IPS DF 6.9 (cell line): ENCODE results near the gene LZTFL1.

Experiments used
- DNase-seq: peaks from one replicate; pipeline ENCODE4 v3.0.0-alpha.2; 2013; ENCODE audit warnings: low read depth, low spot score
- H3K27ac ChIP-seq: one replicate; pipeline ENCODE4 v1.5.1; 2013; ENCODE audit warnings: low read length, control low read depth
- H3K27me3 ChIP-seq: 2 replicates; pipeline ENCODE4 v1.6.1; 2013; ENCODE audit warnings: mild to moderate bottlenecking, low read length; ENCODE audit not compliant: control insufficient read depth, insufficient read depth
- H3K36me3 ChIP-seq: 2 replicates; pipeline ENCODE4 v1.6.1; 2013; ENCODE audit warnings: low read length; ENCODE audit not compliant: control insufficient read depth, insufficient read depth
- H3K4me1 ChIP-seq: 2 replicates; pipeline ENCODE4 v1.6.1; 2013; ENCODE audit warnings: low read length; ENCODE audit not compliant: control insufficient read depth, insufficient read depth
- H3K4me3 ChIP-seq: 2 replicates; pipeline ENCODE4 v1.5.1; 2013; ENCODE audit warnings: mild to moderate bottlenecking, low read length
- H3K9me3 ChIP-seq: 2 replicates; pipeline ENCODE4 v1.6.1; 2013; ENCODE audit warnings: low read length, inconsistent platforms; ENCODE audit not compliant: control insufficient read depth, insufficient read depth
- WGBS: extraction: QIAGEN DNeasy Blood & Tissue Kit; methylation state at CpG from one replicate; pipeline ENCODE4 v1.1.7; 2013; ENCODE audit warnings: mixed read lengths, missing lambda C conversion rate; ENCODE audit not compliant: insufficient read length, insufficient coverage; 5-methylcytosine and 5-hydroxymethylcytosine counted together

The LZTFL1 gene

DNA sequence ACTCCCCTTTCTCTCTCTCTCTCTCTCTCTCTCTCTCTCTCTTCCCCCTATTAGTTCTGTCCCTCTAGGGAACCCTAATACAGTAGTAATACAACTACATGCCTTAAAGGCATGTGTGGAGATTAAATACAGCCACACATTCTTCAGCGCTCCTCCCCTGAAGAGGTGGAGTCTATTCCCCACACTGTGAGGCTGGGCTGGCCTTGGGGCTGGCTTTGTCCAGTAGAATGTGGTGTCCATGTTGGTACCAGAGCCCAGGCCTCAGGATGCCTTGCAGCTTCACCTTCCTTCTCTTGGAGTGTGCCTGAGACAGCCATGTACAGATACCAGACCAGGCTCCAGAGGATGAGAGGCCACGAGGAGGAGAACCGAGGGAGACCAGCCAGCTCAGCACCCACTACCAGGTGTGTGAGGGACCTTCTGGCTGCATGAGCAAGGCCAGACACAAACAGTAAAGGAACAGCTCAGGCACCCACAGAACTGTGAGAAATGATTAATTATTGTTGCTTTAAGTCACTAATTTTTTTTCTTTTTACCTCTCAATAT, 56.2 kb downstream of the LZTFL1 start:
- H3K4me3 ChIP-seq: no peak overlapping the region
- no peak overlapping the region for H3K27ac ChIP-seq
- no peaks in the 10 kb centered on the region for H3K4me1 ChIP-seq
- no peak for DNase-seq
- no CpG with 5 or more reads among the region's 3 CpGs for WGBS
- no peaks in the 10 kb centered on the region for H3K36me3 ChIP-seq
- H3K27me3 ChIP-seq: no peaks in the 10 kb centered on the region
- no peaks in the 10 kb centered on the region for H3K9me3 ChIP-seq

DNA sequence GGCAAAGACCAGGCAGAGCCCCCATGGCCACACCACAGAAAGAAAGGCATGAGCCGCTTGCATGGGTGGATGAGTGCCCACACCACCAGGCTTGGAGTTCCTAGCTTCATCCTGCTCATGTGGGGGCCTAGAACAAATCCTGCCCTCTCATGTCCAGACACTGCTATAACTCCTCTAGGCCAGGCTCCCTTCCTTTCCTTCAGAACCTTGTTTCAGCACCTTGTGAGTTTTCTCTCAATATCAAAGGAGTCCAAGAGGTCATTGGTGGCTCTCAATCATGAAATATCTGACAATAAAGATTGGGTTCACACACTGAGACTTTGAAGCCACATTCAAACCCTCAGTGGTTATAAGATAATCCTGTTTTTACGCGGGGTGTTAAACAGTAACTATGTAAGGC, 58.3 kb downstream of the LZTFL1 start:
- Histone ChIP-seq H3K4me3 (no peak overlapping the region), H3K9me3 (no peaks in the 10 kb centered on the region), H3K27me3 (no peaks in the 10 kb centered on the region), H3K4me1 (0 out of 2 replicates have a peak, but pooled peaks cover 1% of the 10 kb centered on the region), H3K27ac (no peak overlapping the region), H3K36me3 (no peaks in the 10 kb centered on the region)
- WGBS: no CpG with 5 or more reads among the region's 3 CpGs
- DNase-seq: no peak

DNA sequence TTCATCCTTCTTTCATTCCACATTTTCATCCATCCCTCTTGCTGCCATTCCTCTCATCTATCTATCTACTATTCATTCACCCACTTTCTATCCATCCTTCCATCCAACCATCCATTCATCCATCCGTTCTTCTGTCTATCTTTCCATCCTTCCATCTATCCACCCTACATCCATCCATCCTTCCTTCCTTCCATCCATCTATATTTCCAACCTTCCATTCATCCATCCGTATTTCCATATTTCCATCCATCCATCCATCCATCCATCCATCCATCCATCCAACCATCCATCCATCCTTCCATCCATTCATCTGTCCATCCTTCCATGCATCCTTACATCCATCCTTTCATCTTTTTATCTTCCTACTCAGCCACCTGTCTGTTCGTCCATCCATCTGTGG, 59.5 kb downstream of the LZTFL1 start:
- H3K27ac ChIP-seq: no peak overlapping the region
- DNase-seq: no peak
- no peaks in the 10 kb centered on the region for H3K36me3 ChIP-seq
- H3K27me3 ChIP-seq: no peaks in the 10 kb centered on the region
- H3K9me3 ChIP-seq: no peaks in the 10 kb centered on the region
- 100% methylated on average over 2 of the region's 3 CpGs for WGBS
- H3K4me1 ChIP-seq: 0 out of 2 replicates have a peak, but pooled peaks cover 1% of the 10 kb centered on the region
- no peak overlapping the region for H3K4me3 ChIP-seq

DNA sequence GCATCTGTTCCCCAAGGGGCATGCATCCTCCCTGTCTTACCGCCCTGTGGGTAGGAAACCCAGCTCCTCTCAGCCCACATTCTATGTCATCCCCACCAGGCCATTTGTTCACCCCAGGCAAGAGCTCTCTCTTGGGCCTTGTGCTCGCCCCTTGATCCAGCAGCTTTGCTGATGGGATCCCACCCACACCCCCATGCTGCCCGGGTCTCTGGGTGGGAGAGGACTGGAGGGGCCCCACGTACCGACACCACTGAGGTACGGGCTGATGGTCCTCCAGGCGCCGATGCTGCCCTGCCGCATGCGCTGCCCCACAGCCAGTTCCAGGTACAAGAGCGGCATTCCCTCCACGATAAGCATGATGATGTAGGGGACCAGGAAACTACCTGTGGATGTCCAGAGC, 60.1 kb downstream of the LZTFL1 start:
- DNase-seq: no peak
- Histone ChIP-seq H3K36me3 (no peaks in the 10 kb centered on the region), H3K27me3 (no peaks in the 10 kb centered on the region), H3K9me3 (no peaks in the 10 kb centered on the region), H3K27ac (no peak overlapping the region), H3K4me3 (no peak overlapping the region), H3K4me1 (0 out of 2 replicates have a peak, but pooled peaks cover 1% of the 10 kb centered on the region)
- no CpG with 5 or more reads among the region's 12 CpGs for WGBS

DNA sequence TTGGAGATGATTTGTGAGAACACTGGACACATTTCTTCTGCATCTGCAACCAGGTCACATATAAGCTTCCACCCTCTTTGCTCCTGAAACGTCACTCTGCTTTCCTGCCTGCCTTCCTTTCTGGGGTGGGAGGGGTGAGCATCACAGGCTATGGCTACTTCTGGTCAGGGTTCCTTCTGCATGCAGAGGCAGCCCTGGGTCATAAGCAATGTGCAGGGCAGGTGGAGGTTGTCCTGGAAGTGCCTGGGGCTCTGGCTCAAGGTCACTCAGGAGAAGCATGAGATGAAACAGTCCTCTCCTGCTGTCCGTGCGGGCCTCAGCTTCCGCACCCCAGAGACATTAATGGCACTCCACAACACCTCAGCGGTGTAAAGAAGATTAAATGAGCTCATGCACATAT, 60.6 kb downstream of the LZTFL1 start:
- no peaks in the 10 kb centered on the region for H3K27me3 ChIP-seq
- no peaks in the 10 kb centered on the region for H3K9me3 ChIP-seq
- 0 out of 2 replicates have a peak, but pooled peaks cover 1% of the 10 kb centered on the region for H3K4me1 ChIP-seq
- no peak for DNase-seq
- H3K4me3 ChIP-seq: no peak overlapping the region
- H3K36me3 ChIP-seq: no peaks in the 10 kb centered on the region
- WGBS: no CpG with 5 or more reads among the region's 5 CpGs
- H3K27ac ChIP-seq: no peak overlapping the region

DNA sequence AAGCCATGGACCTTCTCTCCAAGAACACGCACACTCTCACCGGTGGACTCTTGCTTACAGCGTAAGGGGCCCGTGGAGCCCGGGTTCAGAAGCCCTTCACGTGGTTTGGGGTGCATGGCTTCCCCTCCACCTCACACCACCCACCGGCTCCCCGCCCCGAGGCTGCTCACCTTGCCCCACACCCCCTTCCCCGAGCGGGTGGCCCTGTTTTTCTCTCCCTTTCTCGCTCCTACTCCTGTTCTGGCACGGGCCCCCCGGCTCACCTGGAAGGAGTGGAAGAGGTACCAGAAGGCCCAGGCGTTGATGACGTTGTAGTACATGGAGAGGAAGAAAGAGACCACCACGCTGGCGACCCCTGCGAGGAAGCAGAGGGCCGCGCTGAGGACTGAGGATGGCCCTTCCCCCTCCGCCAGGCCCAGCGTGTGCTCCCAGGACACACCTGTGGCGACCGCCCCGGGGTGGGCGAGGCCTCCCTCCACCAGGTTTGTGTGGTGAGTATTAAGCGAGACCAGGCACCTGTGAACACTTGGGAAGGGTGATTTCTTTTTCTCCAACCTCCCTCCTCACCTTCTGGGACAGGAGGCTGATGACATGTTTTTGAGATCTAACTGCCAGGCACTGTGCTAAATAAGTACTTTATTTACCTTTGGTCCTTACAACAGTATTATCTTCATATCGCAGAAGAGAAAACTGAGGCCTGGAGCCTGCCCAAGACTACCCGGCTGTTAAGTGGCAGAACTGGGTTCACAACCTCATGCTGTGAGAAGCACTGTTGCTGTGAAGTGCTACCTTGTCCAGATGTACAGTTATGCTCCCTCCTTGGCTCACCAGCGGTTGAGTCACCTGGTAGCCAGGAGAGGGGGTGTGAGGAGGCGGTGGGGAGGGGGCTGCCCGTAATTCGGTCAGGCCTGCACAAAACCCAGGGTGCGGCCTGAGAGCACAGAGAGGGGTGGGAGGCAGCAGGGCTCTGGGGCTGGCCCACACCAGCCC, 61.9 kb downstream of the LZTFL1 start:
- no peak overlapping the region for H3K4me3 ChIP-seq
- no peaks in the 10 kb centered on the region for H3K27me3 ChIP-seq
- H3K36me3 ChIP-seq: no peaks in the 10 kb centered on the region
- peaks cover 1% of the 10 kb centered on the region; the same call in 1 of the 2 replicates for H3K4me1 ChIP-seq
- no peak overlapping the region for H3K27ac ChIP-seq
- DNase-seq: no peak
- WGBS: no CpG with 5 or more reads among the region's 35 CpGs
- H3K9me3 ChIP-seq: no peaks in the 10 kb centered on the region

DNA sequence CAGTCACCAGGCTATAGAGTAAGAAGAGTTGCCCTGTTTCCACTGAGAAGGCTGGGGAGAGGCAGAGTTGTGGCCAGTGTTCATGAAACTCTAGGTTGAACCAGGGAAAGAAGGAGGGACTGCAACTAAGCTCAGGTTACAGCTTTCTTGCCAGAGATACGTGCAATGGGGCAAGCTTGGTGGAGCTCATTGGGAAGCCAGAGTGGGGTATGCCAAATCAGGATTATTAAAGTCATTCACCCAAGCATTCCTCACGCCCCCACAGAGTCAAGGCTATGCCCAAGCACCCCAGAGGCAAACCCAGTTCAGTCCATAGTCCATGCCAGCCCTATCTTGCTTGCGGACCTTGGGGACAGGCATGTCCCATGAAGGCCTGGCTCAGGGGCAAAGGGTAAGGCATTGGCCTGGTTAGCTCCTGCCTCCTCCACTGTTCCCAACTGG, 63.1 kb downstream of the LZTFL1 start:
- H3K9me3 ChIP-seq: no peaks in the 10 kb centered on the region
- no peak overlapping the region for H3K4me3 ChIP-seq
- no peaks in the 10 kb centered on the region for H3K36me3 ChIP-seq
- WGBS: no CpG with 5 or more reads among the region's 3 CpGs
- no peak for DNase-seq
- H3K4me1 ChIP-seq: peaks cover 1% of the 10 kb centered on the region; the same call in 1 of the 2 replicates
- no peaks in the 10 kb centered on the region for H3K27me3 ChIP-seq
- no peak overlapping the region for H3K27ac ChIP-seq

DNA sequence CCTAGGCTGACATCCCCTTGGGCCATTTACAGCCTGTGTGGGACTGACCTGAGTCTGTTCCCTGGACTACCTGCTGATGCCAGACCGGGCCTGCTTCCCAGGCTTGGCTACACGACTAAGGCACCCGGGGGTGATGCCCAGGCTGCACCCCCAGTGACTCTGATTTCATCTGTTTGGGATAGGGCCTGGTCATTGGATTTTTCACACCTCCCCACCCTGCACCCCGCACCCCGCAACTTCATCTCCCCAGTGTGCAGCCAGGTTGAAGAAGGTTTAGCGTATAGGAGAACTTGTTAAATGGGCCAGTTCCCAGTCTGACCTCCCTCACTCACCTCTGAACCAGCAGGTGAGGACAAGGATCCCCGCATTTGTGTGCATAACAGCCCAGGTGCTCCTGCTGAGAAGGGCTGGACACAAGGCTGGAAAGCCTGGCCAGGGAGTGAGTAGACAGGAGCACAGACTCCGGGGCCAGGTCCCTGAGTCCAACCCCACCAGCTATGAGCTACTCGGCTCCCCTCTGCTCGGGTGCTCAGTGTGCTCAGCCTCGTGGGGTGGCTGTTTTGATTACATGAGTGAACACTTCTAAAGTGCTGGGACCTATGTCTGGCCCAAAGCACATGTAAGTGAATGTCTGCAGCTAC, 64.1 kb downstream of the LZTFL1 start:
- no peaks in the 10 kb centered on the region for H3K27me3 ChIP-seq
- no peaks in the 10 kb centered on the region for H3K9me3 ChIP-seq
- H3K36me3 ChIP-seq: no peaks in the 10 kb centered on the region
- H3K4me1 ChIP-seq: peaks cover 1% of the 10 kb centered on the region; the same call in 1 of the 2 replicates
- H3K27ac ChIP-seq: no peak overlapping the region
- WGBS: no CpG with 5 or more reads among the region's 11 CpGs
- H3K4me3 ChIP-seq: no peak overlapping the region
- no peak for DNase-seq

DNA sequence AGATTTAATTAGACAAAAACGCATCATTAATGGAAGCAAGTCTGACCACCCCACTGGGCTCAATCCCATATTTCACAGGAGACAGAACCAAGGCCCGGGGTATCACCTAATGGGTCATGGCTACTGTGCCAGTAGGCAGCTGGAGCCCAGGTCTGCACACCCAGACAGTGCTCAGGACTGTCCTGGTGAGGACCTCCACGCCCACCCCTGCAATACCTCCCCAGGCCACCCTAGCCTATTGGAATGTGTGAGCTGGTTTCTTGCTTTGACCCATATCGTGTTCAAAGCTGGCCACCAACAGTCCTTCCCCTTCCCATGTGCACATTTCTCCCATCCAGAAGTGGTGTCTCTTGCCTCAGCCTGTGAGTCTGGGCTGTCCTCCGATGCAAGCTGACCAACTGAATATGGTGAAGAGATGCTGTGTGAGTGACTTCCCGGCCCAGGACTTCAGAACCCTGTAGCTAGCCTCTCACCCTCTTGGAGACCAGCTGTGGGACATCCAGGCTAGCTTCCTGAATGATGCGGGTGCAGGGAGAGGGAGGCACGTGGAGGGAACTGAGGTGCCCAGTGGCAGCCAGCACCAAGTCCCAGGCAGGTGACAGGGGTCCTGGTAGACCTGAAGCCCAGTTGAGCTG, 64.7 kb downstream of the LZTFL1 start:
- DNase-seq: no peak
- no CpG with 5 or more reads among the region's 8 CpGs for WGBS
- H3K27me3 ChIP-seq: no peaks in the 10 kb centered on the region

DNA sequence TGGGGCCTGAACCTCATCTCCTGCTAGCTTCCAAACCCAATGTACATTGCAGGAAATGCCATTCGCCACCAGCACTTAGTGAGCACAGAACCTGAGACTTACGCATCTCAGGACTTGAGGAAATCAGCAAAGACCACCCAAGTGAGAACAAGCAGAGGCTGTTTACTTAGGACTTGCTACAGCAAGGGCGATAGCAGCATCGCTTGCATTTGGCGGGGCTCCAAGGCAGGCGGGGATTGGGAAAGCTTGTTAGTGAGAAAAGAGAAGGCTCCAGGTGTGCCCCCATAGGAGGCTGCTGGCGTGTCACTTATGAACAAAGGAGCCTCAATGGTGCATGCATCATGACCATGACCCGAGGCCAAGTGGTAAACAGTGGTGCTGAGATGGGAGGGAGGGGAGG, 65.3 kb downstream of the LZTFL1 start:
- no peak overlapping the region for H3K4me3 ChIP-seq
- H3K4me1 ChIP-seq: peaks cover 1% of the 10 kb centered on the region; the same call in 1 of the 2 replicates
- no peak overlapping the region for H3K27ac ChIP-seq
- no peaks in the 10 kb centered on the region for H3K27me3 ChIP-seq
- DNase-seq: no peak
- no peaks in the 10 kb centered on the region for H3K36me3 ChIP-seq
- no peaks in the 10 kb centered on the region for H3K9me3 ChIP-seq
- no CpG with 5 or more reads among the region's 8 CpGs for WGBS

More for the DNA sequence above, 64.7 kb downstream of the LZTFL1 start:
- Histone ChIP-seq H3K36me3 (no peaks in the 10 kb centered on the region), H3K9me3 (no peaks in the 10 kb centered on the region), H3K4me3 (no peak overlapping the region), H3K27ac (no peak overlapping the region), H3K4me1 (peaks cover 1% of the 10 kb centered on the region; the same call in 1 of the 2 replicates)
